Limb (tissue), 2 donors: ENCODE data around the gene HLA-DOB.
A peak's percentile ranks its signal among the peaks of the same experiment; 100 is the strongest.

ENCODE experiments used
- DNase-seq, 2 donors: peaks; one replicate each; pipeline ENCODE4 v3.0.0-alpha.2; 2016; ENCODE audit errors: extremely low spot score in 2 of 2

The HLA-DOB gene

GRCh38 chr6:32816746-32817204 is at the start of gene HLA-DOB:
TSS of gene HLA-DOB (minus strand) at chr6:32817002. CDS start at chr6:32816951, 51 bp downstream.
- no peak for DNase-seq

- no peak for DNase-seq
Measured at GRCh38 chr6:32865724-32866443, 49.1 kb upstream of the HLA-DOB start.

GRCh38 chr6:32862725-32863124 is 45.9 kb upstream of the HLA-DOB start:
- no peak for DNase-seq

GRCh38 chr6:32860674-32861073 is 43.9 kb upstream of the HLA-DOB start:
- DNase-seq = no peak

- no peak for DNase-seq
Measured at GRCh38 chr6:32858194-32858593, 41.4 kb upstream of the HLA-DOB start.

- DNase-seq = no peak
Measured at GRCh38 chr6:32857156-32857891, 40.5 kb upstream of the HLA-DOB start.

- no peak for DNase-seq
Measured at GRCh38 chr6:32855467-32856174, 38.8 kb upstream of the HLA-DOB start.

- DNase-seq = no peak
Measured at GRCh38 chr6:32854376-32855178, 37.8 kb upstream of the HLA-DOB start.

GRCh38 chr6:32853541-32854375 is 37.0 kb upstream of the HLA-DOB start, which contains the start of the genes PSMB9 and TAP1:
TSS of gene PSMB9 (plus strand) at chr6:32854192. CDS start at chr6:32854230, 38 bp downstream.
TSS of gene TAP1 (minus strand) at chr6:32853704. CDS start at chr6:32853636, 68 bp downstream.
- DNase-seq = peak; percentile 85 to 89

GRCh38 chr6:32852844-32853540 is 36.2 kb upstream of the HLA-DOB start:
- DNase-seq = no peak

GRCh38 chr6:32852018-32852843 is 35.4 kb upstream of the HLA-DOB start:
- DNase-seq = no peak

- no peak for DNase-seq
Measured at GRCh38 chr6:32851025-32851424, 34.2 kb upstream of the HLA-DOB start.

- DNase-seq = no peak
Measured at GRCh38 chr6:32849126-32849525, 32.3 kb upstream of the HLA-DOB start.

- DNase-seq = no peak
Measured at GRCh38 chr6:32847795-32848194, 31.0 kb upstream of the HLA-DOB start.

- no peak for DNase-seq
Measured at GRCh38 chr6:32847004-32847403, 30.2 kb upstream of the HLA-DOB start.

- DNase-seq = no peak
Measured at GRCh38 chr6:32845384-32845884, 28.6 kb upstream of the HLA-DOB start.

- DNase-seq = no peak
Measured at GRCh38 chr6:32844839-32845383, 28.1 kb upstream of the HLA-DOB start.
